NCI-H146 treated with DMSO at 0.1 percent for 48 hours (cell line): ENCODE measurements around the gene ACSBG1.
"Not testable (repeated sequence)": the region's sequence is repeated elsewhere in the genome, so short reads cannot be mapped to it uniquely, and the experiment has no call there.

Source experiments
- DNase-seq: peaks from one replicate; lab custom pipeline; 2025; ENCODE audit not compliant: unreplicated experiment; lab: John Stamatoyannopoulos, UW

The ACSBG1 gene

DNA sequence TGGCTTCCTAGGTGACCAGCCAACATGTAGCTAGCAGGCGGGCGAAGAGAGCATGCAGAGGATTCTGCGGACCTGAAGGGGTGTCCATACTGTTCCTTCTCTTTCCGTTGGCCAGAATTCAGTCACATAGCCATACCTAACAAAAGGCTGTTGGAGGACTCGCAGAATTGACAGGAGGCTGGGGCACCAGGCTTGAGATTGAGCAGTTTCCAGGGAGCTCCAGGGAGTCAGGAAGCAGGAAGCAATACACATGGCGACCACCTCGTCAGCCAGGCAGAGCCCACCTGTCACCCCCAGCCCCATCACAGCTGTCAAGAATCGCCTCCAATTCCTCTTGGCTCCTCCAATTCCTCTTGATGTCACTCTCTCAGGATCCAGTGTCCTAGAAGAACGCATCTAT lies 16.8 kb upstream of the ACSBG1 start:
- no peak for DNase-seq

DNA sequence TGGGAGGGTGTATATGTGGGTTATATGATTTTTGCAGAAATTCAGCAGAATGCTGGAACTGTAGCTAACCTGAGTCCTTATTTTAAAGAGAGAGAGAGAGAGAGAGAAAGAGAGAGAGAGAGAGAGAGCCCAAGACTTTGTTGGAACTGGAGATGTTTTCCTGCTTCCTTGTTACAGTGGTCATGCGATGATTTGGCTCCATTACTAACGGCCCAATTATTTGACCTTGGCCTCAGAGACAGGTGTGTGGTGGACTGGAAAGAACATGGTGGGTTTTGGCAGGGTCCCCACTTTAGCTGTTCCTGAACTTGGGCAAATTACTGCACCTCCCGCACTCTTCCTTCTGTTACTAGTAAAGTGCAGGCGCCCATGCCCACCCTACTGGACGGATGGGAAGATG lies 14.8 kb upstream of the ACSBG1 start:
- DNase-seq, result no peak

DNA sequence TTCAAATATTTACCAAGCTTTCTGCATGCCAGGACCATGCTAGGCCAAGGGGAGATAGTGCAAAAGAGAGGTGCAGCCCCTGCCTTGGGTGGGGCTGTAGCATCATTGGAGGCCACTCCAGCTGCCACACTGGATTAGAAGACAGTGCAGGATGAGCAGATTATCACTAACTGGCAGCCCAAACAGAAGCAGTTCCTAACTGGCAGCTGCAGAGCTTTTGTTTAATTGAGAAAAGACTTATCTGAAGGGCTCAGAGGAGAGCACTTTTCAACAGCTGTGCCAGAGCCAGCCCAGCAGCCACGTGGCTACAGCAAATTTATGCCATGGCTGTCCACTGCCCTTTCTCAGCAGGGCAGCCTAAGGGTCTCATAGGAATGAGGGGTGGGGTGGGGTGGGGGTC lies 13.5 kb upstream of the ACSBG1 start:
- no peak for DNase-seq

DNA sequence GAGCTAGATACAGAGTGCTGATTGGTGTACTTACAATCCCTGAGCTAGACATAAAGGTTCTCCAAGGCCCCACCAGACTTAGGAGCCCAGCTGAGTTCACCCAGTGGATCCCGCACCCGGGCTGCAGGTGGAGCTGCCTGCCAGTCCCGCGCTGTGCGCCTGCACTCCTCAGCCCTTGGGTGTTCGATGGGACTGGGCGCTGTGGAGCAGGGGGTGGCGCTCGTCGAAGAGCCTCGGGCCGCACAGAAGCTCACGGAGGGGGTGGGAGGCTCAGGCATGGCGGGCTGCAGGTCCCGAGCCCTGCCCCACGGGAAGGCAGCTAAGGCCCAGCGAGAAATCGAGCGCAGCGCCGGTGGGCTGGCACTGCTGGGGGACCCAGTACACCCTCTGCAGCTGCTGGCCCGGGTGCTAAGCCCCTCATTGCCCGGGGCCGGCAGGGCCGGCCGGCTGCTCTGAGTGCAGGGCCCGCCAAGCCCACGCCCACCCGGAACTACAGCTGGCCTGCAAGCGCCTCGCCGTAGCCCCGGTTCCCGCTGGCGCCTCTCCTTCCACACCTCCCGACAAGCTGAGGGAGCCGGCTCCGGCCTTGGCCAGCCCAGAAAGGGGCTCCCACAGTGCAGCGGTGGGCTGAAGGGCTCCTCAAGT lies 11.7 kb upstream of the ACSBG1 start:
- DNase-seq, result not testable (repeated sequence)

DNA sequence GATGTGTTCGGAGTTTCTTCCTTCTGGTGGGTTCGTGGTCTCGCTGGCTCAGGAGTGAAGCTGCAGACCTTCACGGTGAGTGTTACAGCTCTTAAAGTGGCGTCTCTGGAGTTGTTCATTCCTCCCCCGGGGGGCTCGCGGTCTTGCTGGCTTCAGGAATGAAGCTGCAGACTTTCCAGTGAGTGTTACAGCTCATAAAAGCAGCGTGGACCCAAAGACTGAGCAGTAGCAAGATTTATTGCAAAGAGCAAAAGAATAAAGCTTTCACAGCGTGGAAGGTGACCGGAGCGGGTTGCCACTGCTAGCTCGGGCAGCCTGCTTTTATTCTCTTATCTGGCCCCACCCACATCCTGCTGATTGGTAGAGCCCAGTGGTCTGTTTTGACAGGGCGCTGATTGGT lies 11.0 kb upstream of the ACSBG1 start:
- DNase-seq, result not testable (repeated sequence)

DNA sequence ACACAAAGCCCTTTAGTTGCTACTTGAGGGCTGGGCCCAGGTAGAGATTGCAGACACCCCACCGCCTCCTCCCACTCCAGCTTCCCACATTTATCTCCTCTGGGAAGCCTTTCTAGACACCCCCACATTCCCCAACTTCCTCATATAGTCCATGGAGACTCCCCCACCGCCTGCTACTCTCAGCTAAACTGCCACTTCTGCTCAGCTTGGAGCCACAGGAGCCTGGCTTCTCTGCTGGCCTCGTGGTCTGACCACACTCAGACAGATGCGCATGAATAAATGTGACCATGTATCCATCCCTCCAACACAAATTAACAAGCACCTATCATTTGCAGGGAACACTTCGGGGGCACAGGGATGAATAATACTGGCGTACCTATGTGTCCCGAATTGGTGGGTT lies 10.5 kb upstream of the ACSBG1 start:
- DNase-seq, result no peak

DNA sequence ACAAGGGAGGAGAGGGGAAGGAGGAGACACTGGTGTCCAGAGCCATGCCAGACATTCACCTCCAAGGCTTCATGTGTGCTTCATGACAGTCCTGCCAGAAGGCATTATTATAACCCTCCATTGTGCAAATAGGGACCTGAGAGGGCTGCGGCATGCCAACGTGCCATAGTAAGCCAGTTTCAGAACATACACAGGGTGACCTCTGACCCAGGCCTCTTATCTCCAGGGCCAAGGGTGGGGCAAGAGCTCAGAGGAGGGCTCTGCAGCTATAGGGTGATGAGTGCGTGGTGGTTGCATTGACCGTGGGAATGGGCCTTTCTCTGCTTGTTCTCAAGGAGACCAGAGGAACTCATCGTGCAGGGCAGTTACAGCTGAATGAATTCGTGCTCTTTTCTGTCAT lies 9.7 kb upstream of the ACSBG1 start:
- no peak for DNase-seq

DNA sequence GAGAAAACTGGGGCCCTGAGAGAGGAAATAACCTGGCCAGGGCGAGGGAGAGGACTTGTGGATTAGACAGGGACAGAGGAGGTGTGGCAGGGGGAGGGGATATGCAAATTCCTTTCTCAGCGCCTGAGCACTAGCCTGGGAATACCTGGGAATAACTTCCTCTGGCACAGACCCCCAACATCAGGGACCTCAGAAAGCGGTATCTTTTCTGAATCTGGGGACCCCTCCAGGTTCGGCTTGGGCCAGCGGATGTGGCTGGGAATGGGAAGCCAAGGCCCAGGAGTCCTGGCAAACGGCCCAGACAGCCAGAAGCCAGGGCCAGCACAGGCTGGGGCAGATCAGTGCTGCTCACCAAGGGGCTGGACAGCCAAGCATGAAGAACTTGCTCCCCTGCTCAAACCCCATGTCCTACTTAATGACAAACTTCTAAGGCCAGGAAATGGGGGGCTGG lies 9.2 kb upstream of the ACSBG1 start:
- no peak for DNase-seq

DNA sequence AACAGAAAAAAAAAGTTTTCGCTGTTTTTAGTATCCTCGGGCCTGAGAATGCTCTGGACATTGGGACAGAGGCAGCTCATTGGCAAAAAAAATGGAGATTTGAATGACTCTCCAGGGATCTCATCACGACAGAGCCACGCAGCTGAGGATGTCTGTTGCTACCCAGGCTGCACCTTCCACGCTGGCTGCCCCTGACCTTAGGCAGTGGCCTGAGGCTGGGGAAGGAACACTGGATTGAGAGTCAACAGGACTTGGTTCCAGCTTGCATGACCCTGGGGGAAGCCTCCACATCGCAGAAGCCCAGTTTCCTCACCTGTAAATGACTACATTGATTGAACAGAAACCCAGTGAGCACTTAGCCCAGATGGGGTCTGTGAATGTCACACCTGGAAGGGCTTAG lies 8.7 kb upstream of the ACSBG1 start:
- no peak for DNase-seq

DNA sequence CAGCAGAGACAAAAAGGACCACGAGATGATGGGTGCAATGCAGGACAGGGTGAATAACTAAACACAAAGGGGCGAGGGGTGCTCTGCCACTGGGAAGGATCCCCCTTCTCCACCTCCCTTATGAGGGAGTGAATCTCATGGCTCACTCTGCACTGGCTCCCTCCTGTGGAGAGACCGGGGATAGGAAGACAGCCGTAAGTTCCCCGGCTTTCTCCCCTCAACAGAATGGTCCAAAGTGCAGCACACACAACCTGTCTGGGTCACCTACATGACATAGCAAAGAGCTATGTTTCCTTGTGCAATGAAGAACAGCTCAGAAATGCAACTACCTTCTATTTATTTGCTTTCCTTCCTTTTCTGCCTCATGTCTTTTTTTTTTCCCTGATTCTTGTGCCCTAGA lies 7.8 kb upstream of the ACSBG1 start:
- no peak for DNase-seq

DNA sequence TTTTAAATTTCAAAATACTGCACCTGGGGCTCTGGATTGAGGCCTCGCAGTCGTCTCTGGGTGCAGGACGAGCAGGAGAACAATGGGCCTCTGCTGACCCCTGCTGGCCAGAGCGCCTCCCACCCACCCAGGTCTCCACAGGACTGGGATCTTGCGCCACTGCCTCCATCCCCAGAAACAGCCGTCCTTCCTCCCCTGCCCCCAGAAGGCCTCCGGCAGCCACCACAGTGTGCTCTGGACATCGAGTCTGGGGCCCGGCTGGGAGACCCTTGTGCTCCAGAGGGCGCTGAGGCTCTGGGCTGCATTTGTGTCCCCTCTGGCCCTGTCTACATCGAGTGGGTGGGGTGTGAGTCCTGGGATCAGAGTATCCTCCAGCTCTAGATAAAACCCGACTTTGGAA lies 6.7 kb upstream of the ACSBG1 start:
- DNase-seq, result peak; percentile 29

DNA sequence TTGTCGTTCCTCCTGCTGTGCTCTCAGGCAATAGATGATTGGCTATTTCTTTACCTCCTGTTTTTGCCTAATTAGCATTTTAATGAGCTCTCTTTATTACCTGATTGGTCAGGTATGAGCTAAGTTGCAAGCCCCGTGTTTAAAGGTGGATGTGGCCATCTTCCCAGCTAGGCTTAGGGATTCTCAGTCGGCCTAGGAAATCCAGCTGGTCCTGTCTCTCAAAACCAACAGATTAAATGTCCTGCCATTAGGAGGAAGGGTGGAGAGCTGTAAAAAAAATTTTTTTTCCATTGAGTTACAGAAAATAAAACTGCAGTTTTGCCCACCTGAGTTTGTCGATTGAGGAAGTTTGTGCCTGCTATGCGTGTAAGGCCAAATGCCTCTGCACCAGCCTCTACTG lies 5.4 kb upstream of the ACSBG1 start:
- DNase-seq, result no peak

DNA sequence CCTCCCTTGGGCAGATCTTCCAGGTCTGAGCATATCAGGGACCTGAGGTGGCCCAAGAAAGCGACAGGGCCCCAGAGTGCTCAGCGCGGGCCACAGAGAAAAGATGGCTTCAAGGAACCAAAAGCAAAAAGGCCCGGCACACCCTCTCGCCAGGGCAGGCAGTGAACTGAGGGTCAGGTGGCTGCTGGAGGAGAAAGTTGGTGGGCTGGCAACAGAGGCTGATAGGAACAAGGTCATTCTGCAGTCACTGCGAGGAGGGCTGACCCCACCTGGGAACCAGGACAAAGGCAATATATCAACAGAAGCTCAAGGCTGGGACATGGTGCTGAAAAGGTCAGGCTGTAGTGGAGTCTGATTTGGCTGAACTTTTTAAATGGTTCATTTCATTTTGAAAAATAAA lies 2.8 kb upstream of the ACSBG1 start:
- DNase-seq, result no peak

DNA sequence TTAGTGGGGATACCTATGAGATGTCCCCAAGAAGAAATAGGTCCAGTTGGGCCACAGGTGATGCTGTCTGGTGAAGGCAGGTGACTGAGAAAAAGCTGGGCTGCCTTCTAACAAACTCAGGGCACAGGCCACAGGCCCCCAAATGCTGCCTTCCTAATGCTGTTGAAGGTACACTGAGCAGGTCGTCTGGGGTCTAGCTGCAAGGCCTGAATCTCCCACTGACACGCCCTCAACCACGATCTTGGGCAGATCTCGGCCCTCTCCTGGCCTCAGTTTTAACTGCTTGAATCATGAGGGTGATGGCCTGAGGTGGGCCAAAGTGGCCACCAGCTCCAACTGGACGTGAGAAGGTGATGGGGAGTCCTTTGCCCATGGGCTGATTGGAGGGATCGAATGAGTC lies 2.1 kb upstream of the ACSBG1 start:
- no peak for DNase-seq

DNA sequence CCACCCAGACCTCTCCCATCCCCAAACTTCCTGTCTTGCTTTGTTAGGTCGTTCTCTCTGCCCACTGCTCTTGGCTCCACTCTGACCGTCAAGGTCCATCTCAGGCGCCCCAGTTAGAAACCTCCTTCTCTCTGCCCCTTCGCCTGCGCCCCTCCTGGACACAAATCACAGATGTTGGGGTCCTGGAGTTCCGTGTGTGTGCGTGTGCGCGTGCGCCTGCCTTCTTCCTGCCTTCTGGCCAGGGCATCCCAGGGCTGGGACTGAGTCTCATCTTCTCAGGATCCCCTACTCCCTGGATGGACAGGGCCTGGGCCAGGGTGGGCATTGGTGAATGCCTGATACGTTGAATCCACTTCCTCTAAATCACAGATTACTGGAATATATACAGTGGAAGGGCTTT lies 869 bp downstream of the ACSBG1 start:
- no peak for DNase-seq

DNA sequence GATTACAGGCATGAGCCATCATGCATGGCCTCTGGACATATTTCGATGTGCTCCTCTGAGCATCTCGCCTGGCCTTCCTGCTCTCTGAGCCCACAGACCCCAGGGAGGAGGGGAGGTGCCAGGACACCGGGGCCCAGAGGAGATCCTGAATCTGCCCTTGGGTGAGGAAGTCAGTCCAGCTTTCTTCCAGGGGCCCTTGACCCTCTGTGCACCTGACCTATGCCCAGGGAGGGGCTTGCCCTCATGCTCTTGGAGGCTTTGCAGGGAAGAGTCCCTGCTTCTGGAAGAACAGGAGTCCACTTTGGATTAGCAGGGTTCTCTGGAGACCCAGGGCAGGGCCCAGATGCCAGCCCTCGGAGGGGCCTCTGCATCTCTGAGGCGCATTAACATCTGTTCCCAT lies 1.4 kb downstream of the ACSBG1 start:
- DNase-seq, result no peak

DNA sequence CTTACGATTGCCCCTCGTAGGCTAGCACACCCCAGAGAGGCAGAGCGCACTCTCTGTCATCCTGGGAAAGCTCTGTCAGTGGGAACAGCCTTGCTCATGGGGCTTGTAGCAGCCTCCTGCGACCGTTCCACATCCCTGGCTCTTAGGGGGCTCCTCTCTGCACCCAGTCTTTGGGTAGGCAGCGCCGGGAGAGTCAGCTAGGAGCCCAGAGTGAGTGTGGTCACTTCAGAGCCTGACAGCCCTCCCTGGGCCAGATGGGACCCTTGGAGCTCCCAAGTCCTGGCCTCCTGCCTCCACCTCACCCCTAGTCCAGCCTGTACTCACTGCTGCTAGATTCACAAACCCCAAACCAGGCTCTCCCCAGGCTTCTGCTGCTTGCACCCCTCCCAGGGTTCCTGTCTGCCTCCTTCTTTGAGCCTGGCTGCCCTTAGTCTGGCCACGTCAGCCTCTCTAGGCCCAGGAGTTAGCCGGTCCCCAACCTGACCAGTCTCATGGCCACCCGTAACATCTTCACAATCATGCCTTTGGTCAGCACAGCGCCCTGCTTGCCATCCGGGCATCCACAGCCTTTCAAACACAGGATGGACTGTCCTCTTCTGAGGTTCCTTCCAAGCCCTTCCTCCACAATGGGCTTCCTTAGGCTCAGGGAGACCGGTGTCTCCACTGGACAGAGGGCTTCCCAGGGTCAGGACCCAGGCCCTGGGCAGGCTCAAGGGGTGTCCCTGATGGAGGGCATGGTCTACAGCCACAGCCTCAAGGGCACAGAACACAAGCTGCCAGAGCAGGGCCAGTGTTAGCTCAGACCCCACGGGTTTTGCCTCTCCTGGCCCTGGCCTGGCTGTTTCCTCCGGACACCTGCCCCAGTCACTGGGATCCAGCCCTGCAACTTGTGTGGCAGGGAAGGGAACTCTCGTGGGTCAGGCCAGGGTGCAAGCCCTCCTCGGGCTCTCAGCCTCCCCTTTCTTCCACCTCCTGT lies 4.6 kb downstream of the ACSBG1 start:
- DNase-seq, result no peak

DNA sequence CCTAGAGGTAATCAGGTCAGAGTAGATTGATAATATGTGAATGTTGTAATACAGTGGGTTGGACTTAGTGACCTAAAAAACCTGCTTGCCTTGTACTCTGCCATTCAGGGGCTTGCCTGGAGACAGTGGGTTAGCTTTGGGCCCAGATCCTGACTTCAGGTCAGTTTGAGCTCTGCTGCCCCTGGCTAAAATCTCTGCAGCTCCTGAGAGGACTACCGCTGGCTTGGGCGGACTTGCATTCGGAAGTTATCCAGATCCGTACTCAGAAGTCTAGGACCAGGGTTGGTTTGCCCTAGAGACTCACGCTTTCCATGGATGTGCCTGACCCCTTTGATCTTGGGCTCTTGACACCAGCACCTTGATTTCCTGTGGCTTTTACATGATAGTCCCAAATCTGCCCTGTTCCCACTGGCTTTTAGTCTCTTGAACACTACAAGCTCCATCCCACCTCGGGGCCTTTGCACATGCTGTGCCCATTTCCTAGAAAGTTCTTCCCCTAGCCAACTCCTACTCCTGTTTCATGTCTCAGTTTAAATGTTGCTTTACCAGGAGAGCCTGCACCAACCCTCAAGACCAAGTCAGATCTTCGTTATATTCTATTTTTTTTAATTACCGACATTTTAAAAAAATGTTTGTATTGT lies 5.9 kb downstream of the ACSBG1 start:
- DNase-seq, result no peak

DNA sequence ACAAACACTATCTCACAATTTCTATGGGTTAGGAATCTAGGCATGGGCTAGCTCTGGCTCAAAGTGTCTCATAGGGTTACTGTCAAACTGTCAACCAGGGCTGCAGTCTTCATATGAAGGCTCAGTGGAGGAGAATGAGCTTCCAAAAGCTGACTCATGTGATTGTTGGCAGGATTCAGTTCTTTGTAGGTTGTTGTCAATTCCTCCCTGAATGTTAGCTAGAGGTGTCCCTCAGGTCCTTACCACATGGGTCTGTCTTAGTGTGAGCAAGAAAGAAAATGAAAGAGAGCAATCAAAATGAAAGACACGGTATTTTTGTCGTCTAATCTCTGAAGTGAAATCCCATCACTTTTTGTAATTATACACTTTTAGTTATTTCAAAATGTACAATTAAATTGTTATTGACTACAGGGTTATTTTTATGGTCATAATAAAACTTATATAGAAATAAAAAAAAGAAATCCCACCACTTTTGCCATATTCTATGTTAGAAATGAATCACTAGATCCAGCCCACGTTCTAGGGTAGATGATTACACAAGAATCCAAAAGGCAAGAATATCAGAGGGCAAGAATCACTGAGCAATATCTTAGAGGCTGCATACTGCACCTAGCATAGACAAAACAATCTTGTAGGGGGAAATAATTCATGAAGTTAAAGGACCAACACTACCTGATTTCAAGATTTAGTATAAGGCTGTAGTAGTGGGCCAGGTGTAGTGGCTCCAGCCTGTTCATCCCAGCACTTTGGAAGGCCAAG lies 8.4 kb downstream of the ACSBG1 start:
- no peak for DNase-seq

DNA sequence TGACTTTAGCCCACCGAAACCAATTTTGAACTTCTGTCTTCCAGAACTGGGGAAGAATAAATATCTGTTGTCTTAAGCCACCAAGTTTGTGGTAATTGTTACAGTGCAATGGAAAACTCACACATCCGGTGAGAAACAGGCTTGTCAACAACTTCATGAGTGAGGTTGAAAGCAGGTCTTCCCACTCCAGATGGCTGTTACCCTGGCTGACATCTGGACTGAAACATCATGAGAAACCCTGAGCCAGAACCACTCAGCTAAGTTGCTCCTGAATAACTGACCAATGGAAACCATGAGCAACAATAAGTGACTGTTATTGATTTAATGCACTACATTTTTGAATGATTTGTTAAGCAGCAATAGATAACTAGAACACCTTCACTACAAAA lies 10.3 kb downstream of the ACSBG1 start:
- no peak for DNase-seq

DNA sequence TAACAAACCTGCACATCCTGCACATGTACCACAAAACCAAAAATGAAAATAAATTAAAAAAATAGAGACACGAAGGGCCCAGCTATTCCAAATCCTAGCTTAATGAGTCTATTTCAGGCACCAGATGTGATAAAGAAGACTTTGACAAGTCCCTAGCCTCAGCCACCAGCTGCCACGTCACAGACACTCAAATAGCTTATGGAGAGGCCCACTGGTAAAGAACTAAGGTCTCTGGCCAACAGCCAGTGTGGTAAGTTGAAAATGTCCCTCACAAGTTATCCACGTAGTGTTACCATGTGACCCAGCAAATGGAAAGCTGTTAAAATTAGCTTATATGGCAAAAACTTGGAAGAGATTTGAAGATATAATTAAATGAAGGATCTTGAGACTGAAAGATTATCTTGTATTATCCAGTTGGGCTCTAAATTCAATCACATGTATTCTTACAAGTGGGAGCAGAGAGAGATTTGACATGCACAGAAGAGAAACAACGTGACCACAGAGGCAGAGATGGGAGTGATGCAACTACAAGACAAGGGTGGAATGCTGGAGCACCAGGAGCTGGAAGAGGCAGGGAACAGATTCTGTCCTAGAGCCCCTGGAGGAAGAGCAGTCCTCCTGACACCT lies 10.9 kb downstream of the ACSBG1 start:
- no peak for DNase-seq
